C4-2B (cell line): Measurements from ENCODE around the gene AFAP1.

ENCODE experiments used
- H3K27ac ChIP-seq: fragments of 450-650 bp; 2 replicates; pipeline ENCODE4 v1.5.1; 2017
- ZFX ChIP-seq: fragments of 450-650 bp; IDR thresholded peaks from 2 replicates; pipeline ENCODE4 v1.6.1; 2017
- TF ChIP-seq, protein P1 (sequence below): fragments of 450-650 bp; conservative IDR thresholded peaks from 2 replicates; pipeline ENCODE4 v1.5.1; 2017; ENCODE audit warnings: mild to moderate bottlenecking

The AFAP1 gene

DNA sequence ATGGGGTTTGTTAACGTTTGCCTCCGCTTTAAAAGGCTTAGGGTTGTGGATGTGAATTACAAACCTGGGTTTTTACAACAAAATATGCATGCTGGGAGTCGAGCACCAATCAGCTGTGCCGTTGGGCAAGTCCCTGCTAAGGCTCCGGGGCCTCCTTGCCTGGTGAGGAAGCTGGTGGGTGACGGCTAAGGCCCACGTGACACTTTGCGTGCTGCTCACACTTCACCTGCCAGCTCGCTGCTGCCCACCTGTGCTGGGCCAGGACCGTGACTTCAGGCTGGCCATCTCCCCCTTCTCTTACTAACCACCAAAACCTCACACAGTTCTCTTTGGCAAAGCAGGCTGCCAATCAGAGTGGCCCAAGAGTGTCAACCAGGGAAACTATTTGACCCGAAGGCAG lies 178.3 kb downstream of the AFAP1 start:
- no peak overlapping the region for H3K27ac ChIP-seq
- TF ChIP-seq ZFX = no peak
- TF ChIP-seq, protein P1, sequence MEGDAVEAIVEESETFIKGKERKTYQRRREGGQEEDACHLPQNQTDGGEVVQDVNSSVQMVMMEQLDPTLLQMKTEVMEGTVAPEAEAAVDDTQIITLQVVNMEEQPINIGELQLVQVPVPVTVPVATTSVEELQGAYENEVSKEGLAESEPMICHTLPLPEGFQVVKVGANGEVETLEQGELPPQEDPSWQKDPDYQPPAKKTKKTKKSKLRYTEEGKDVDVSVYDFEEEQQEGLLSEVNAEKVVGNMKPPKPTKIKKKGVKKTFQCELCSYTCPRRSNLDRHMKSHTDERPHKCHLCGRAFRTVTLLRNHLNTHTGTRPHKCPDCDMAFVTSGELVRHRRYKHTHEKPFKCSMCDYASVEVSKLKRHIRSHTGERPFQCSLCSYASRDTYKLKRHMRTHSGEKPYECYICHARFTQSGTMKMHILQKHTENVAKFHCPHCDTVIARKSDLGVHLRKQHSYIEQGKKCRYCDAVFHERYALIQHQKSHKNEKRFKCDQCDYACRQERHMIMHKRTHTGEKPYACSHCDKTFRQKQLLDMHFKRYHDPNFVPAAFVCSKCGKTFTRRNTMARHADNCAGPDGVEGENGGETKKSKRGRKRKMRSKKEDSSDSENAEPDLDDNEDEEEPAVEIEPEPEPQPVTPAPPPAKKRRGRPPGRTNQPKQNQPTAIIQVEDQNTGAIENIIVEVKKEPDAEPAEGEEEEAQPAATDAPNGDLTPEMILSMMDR = no peak

DNA sequence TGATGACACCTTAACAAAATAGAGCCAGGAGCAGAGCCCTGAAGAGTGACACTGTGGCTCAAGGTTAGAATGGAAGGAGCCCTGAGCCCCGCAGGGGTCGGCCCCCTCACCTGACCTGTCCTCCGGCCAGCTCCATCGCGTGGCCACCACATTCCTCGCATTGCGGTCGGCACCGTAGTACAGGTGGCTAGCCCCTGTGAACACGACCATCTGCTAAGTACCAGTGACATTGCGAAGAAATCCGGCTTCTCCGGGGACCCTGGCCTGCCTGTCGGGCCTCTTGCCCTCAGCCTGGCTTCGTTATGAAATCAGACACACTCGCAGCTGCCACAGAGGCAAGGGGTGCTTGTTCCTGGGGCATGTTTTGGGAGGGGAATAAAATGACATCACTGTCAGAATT lies 179.0 kb downstream of the AFAP1 start:
- TF ChIP-seq, protein P1 = no peak
- TF ChIP-seq ZFX = no peak
- no peak overlapping the region for H3K27ac ChIP-seq

DNA sequence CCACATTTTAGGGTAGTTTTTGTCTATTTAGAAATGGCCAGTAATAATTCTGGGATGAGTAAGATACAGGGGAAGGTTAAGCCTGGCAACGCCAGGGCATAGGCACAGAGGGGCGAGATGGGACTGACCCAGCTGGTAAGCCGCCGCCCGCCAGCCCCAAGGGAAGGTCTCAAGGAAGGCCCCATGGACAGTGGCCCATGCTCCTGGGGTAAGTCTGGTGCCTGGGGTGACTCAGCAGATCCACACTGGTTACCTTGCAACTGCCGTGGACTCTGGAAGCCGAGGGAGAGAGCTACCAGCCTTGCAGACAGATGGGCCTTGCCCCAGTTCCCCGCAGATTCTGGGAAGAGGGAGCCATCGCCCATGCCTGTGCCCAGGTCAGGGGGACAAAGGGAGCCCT lies 179.4 kb downstream of the AFAP1 start:
- no peak for TF ChIP-seq ZFX
- TF ChIP-seq, protein P1 = no peak
- no peak overlapping the region for H3K27ac ChIP-seq

DNA sequence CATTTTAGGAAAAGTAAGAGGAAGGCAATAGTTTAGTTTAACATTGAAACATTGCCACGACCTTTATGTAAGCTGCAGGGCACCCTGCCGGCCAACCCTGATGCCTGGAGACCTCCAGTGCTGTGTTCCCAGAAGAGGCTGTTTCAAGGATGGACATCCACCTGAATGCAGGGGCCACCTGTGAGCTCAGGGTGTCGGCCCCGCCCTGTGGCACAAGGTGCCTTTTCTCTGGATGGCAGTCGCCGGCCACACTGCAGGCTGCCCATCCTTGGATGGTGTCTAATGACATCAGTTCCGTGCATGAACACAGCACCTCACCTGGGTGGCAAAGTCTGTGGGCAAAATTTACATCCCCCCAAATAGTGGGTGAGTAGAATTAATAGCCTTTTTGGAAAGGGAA lies 180.0 kb downstream of the AFAP1 start:
- H3K27ac ChIP-seq = no peak overlapping the region
- TF ChIP-seq, protein P1 = no peak
- TF ChIP-seq ZFX = no peak

DNA sequence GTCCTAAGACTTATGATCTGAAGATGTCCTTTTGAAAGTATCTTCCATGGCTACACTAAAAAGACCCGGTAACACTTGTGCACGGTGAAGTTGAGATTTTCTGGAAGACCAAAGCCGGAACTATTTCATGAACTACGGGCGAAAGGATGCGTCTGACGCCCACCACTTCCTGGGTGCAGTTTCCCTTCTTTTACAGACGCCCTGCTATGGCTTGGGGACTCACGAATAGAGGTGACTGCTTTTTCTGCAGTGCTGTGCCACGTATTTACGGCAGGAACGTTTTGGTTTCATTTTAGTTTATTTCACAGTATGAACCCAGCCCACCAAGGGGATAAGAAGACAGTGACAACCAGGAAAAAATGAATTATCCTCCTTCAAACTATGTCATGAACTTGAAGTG lies 180.4 kb downstream of the AFAP1 start:
- no peak overlapping the region for H3K27ac ChIP-seq
- TF ChIP-seq, protein P1 = no peak

DNA sequence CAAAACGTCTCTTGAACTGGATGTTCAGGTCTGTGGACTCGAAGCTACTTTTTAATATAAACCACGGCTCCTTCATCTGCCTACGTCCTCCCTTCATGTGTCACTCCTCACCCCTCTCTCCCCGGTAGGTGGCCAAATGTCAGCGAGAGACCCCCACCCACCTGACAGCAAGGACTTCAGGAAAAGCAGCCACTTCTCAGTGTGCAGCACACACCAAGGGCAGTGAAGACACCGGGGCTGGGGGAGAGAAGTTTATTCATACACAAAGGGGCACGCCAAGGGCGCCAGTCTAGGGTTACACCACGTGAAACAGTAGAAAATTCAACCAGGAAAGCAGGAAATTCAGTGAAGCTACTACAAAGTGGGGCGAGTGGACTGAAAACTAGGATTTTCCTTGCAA lies 181.2 kb downstream of the AFAP1 start:
- TF ChIP-seq, protein P1 = no peak
- TF ChIP-seq ZFX = no peak
- H3K27ac ChIP-seq = no peak overlapping the region

DNA sequence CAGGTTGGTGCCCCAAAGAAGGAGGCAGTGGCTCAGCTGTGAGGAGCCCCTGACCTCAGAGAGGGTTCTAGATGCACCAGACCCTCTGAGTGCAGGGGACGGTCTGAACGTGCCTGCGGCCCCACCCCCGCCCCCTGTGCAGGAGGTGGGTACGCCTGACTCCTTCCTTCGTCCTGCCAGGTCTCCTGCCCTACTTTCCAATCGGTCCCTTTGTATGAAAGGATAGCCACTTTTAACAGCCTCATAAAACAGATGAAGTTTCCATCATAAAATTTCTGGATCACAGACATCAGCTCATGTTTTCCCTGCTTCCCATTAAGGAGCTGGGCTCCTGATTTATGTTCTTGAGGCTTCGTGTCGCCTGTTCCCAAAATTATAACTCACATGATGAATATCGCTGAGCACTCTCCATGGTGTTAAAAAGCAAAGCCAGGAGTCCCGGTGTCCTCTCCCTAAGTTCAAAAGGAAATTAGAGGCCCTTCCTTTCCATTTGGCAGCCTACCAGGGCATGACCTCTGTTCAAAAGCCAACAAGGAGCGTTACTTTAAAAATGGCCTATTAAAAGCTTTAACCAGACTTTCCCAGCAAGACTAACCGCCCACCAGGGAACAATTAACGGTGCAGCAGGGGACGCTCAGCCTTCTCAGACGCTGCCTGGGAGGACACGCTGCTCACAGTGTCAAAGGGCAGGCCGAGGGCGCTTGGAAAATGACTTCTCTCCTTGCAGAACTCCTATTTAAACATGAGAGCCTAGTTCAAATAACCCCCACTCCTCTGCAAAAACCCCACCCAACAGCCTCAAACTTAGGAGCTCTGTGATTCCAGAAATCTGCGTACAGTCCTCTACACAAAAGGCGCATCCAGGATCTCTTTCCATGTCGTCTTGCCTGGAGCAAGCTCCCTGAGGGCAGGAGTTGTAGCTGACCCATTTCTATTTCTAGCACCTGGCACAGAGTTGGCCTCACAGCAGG lies 181.9 kb downstream of the AFAP1 start:
- TF ChIP-seq, protein P1 = no peak
- TF ChIP-seq ZFX = no peak
- H3K27ac ChIP-seq = peak overlapping the region; percentile 18; the same call in 1 of the 2 replicates
